Suprapubic skin (tissue), 4 donors: ENCODE results near the gene PRR14. TPM values are rescaled to one million over a fixed set of nuclear protein-coding genes. Genes with fewer than 3 reads are reported as not detected.
"Not testable (repeated sequence)": the region's sequence is repeated elsewhere in the genome, so short reads cannot be mapped to it uniquely, and the experiment has no call there.

Experiments
- DNase-seq, 2 donors: peaks; one replicate each; pipeline ENCODE4 v3.0.0-alpha.2; 2019; ENCODE audit warnings: low spot score in 2 of 2
- H3K27ac ChIP-seq: fragments of 200-600 bp; sonication (generic); one replicate; pipeline ENCODE4 v1.5.1; 2019
- H3K27me3 ChIP-seq: fragments of 200-600 bp; sonication (generic); one replicate; pipeline ENCODE4 v1.5.1; 2019
- H3K36me3 ChIP-seq: fragments of 200-600 bp; sonication (generic); one replicate; pipeline ENCODE4 v1.5.1; 2019
- H3K4me1 ChIP-seq: fragments of 200-600 bp; sonication (generic); one replicate; pipeline ENCODE4 v1.5.1; 2019
- H3K4me3 ChIP-seq: fragments of 200-600 bp; sonication (generic); one replicate; pipeline ENCODE4 v1.5.1; 2019; ENCODE audit warnings: mild to moderate bottlenecking
- H3K9me3 ChIP-seq: fragments of 200-600 bp; sonication (generic); one replicate; pipeline ENCODE4 v1.5.1; 2019
- EP300 ChIP-seq: sonication (generic); formaldehyde crosslinking; IDR thresholded peaks from one replicate; pipeline ENCODE4 v1.6.1; 2017; ENCODE audit warnings: antibody characterized with exemption
- POLR2A ChIP-seq, 2 donors: fragments of 450-650 bp; IDR thresholded peaks; one replicate each; pipeline ENCODE4 v1.6.1; 2017; ENCODE audit warnings: antibody characterized with exemption in 2 of 2, mild to moderate bottlenecking in 2 of 2, moderate library complexity in 2 of 2
- POLR2AphosphoS5 ChIP-seq, 3 donors: sonication (generic); formaldehyde crosslinking; IDR thresholded peaks; one replicate each; pipeline ENCODE4 v1.6.1; 2017; ENCODE audit warnings: antibody characterized with exemption in 3 of 3
- WGBS: methylation state at CpG from one replicate; pipeline ENCODE4 v1.1.5; 2018; 5-methylcytosine and 5-hydroxymethylcytosine counted together
- total RNA-seq, 4 donors: library from RNA; depleted of rRNA; stranded (reverse); fragments of >200 nt; gene quantifications; one replicate each; pipeline ENCODE4 v1.1.0, GENCODE V29; 2016
- TF ChIP-seq, protein P1 (sequence below), 2 donors: fragments of 200-600 bp in 1 of 2; fragments of 450-650 bp in 1 of 2; sonication (generic) in 1 of 2; IDR thresholded peaks; one replicate each; pipeline ENCODE4 v1.5.1; 2016 to 2019; ENCODE audit warnings: antibody characterized with exemption in 2 of 2, mild to moderate bottlenecking in 1 of 2, moderate library complexity in 1 of 2

Gene PRR14
- total RNA-seq, 4 donors from 2014 or later, result 56.7 to 68.8 (median 62.1) TPM

GRCh38 chr16:30688701-30689100 is 37.9 kb downstream of the PRR14 start:
- Histone ChIP-seq H3K36me3 (no peaks in the 10 kb centered on the region), H3K4me1 (peaks cover 1% of the 10 kb centered on the region), H3K27me3 (no peaks in the 10 kb centered on the region), H3K4me3 (no peak overlapping the region), H3K9me3 (no peaks in the 10 kb centered on the region), H3K27ac (no peak overlapping the region)
- DNase-seq, result no peak
- TF ChIP-seq POLR2A (IDR thresholded peaks at IDR 0.05), result no peak
- no peak for TF ChIP-seq POLR2AphosphoS5 (IDR thresholded peaks at IDR 0.05)
- TF ChIP-seq, protein P1, sequence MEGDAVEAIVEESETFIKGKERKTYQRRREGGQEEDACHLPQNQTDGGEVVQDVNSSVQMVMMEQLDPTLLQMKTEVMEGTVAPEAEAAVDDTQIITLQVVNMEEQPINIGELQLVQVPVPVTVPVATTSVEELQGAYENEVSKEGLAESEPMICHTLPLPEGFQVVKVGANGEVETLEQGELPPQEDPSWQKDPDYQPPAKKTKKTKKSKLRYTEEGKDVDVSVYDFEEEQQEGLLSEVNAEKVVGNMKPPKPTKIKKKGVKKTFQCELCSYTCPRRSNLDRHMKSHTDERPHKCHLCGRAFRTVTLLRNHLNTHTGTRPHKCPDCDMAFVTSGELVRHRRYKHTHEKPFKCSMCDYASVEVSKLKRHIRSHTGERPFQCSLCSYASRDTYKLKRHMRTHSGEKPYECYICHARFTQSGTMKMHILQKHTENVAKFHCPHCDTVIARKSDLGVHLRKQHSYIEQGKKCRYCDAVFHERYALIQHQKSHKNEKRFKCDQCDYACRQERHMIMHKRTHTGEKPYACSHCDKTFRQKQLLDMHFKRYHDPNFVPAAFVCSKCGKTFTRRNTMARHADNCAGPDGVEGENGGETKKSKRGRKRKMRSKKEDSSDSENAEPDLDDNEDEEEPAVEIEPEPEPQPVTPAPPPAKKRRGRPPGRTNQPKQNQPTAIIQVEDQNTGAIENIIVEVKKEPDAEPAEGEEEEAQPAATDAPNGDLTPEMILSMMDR (IDR thresholded peaks at IDR 0.05), result no peak
- TF ChIP-seq EP300, result no peak
- 69% methylated on average over 4 of the region's 4 CpGs for whole genome bisulfite sequencing

GRCh38 chr16:30691907-30692306 is 41.1 kb downstream of the PRR14 start:
- WGBS, result 78% methylated on average over 4 of the region's 4 CpGs

GRCh38 chr16:30692396-30693064 is 41.8 kb downstream of the PRR14 start:
- no peaks in the 10 kb centered on the region for H3K9me3 ChIP-seq
- H3K4me1 ChIP-seq, result peaks cover 8% of the 10 kb centered on the region
- no peak for DNase-seq
- TF ChIP-seq EP300, result no peak
- TF ChIP-seq POLR2A (IDR thresholded peaks at IDR 0.05), result no peak
- no peak for TF ChIP-seq POLR2AphosphoS5 (IDR thresholded peaks at IDR 0.05)
- TF ChIP-seq, protein P1 (IDR thresholded peaks at IDR 0.05), result no peak
- H3K4me3 ChIP-seq, result no peak overlapping the region
- 74% methylated on average over 10 of the region's 10 CpGs for WGBS
- no peak overlapping the region for H3K27ac ChIP-seq
- no peaks in the 10 kb centered on the region for H3K27me3 ChIP-seq
- H3K36me3 ChIP-seq, result no peaks in the 10 kb centered on the region

More at GRCh38 chr16:30691907-30692306, 41.1 kb downstream of the PRR14 start:
- TF ChIP-seq, protein P1 (IDR thresholded peaks at IDR 0.05), result no peak
- TF ChIP-seq EP300, result no peak
- TF ChIP-seq POLR2AphosphoS5 (IDR thresholded peaks at IDR 0.05), result no peak
- TF ChIP-seq POLR2A (IDR thresholded peaks at IDR 0.05), result no peak
- no peaks in the 10 kb centered on the region for H3K36me3 ChIP-seq
- H3K9me3 ChIP-seq, result no peaks in the 10 kb centered on the region
- H3K4me3 ChIP-seq, result no peak overlapping the region
- DNase-seq, result no peak
- no peak overlapping the region for H3K27ac ChIP-seq
- peaks cover 3% of the 10 kb centered on the region for H3K4me1 ChIP-seq
- H3K27me3 ChIP-seq, result no peaks in the 10 kb centered on the region

DNA sequence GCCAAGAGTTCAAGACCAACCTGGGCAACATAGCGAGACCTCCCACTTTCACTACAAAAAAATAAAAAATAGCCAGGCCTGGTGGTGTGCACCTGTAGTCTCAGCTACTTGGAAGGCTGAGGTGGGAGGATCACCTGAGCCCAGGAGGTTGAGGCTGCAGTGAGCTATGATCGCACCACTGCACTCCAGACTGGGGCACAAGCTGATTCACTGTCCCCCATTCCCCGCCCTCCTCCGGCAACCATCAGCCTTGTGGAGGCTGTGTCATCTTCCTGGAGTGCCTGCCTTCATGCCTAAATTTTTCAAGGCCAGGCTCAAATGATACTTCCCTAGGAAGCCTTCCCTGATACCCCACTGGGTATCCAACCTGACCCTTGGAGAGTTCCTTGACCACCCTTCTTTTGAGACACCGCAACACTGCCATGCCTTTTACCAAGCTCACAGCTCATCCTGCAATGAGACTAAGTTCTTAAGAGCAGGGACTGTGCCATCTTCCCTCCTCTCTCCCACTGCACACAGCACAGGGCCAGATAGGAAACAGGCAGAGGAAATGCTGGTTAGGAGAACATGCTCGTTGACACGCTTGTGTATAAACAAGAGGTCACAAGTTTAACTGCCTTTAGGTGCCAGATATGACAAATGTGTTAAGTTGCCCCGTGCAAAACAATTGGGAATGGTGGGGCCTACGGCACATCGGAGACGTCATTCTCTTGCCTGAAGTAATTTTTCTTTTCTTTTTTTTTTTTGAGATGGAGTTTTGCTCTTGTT is 44.4 kb downstream of the PRR14 start:
- H3K27ac ChIP-seq, result no peak overlapping the region
- 82% methylated on average over 11 of the region's 11 CpGs for WGBS
- H3K27me3 ChIP-seq, result no peaks in the 10 kb centered on the region
- H3K4me3 ChIP-seq, result no peak overlapping the region
- TF ChIP-seq, protein P1 (IDR thresholded peaks at IDR 0.05), result no peak
- TF ChIP-seq EP300, result no peak
- TF ChIP-seq POLR2AphosphoS5 (IDR thresholded peaks at IDR 0.05), result no peak
- no peak for TF ChIP-seq POLR2A (IDR thresholded peaks at IDR 0.05)
- no peak for DNase-seq
- no peaks in the 10 kb centered on the region for H3K36me3 ChIP-seq
- H3K4me1 ChIP-seq, result peaks cover 22% of the 10 kb centered on the region
- no peaks in the 10 kb centered on the region for H3K9me3 ChIP-seq

GRCh38 chr16:30696646-30697045 is 45.9 kb downstream of the PRR14 start:
- 93% methylated on average over 3 of the region's 3 CpGs for WGBS
- H3K9me3 ChIP-seq, H3K27me3 ChIP-seq, DNase-seq, H3K27ac ChIP-seq, H3K4me3 ChIP-seq: not testable (repeated sequence)
- Histone ChIP-seq H3K36me3 (peaks cover 12% of the 10 kb centered on the region), H3K4me1 (peaks cover 30% of the 10 kb centered on the region)
